ENCODE measurements around the gene C6orf89.
"Not testable (repeated sequence)": the region's sequence is repeated elsewhere in the genome, so short reads cannot be mapped to it uniquely, and the experiment has no call there.

C6orf89 gene

DNA sequence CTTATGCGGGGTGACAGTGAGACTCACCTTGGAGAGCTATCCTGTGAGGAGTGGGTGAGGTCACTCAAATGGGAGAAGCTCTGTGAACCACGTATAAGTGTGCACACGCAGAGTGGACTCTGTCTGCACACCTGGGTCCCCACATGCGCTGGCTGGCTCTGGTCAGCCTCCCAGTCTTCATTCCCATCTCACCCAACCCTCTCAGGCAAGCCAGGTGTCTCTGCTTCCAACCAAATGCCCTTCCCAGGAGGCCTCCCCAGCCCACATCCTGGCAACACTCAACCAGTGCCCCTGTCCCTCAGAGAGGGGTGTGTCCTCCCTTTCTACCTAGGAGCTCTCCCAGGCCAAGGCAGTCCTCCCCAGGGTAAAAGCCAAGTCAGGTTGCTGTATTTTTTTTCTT lies 60.8 kb downstream of the C6orf89 start:
- DNase-seq (ENCODE audit: low read depth), result no peak
- no peak overlapping the region for H3K4me3 ChIP-seq (ENCODE audit: low read depth, low read length)
- TF ChIP-seq, protein P1, sequence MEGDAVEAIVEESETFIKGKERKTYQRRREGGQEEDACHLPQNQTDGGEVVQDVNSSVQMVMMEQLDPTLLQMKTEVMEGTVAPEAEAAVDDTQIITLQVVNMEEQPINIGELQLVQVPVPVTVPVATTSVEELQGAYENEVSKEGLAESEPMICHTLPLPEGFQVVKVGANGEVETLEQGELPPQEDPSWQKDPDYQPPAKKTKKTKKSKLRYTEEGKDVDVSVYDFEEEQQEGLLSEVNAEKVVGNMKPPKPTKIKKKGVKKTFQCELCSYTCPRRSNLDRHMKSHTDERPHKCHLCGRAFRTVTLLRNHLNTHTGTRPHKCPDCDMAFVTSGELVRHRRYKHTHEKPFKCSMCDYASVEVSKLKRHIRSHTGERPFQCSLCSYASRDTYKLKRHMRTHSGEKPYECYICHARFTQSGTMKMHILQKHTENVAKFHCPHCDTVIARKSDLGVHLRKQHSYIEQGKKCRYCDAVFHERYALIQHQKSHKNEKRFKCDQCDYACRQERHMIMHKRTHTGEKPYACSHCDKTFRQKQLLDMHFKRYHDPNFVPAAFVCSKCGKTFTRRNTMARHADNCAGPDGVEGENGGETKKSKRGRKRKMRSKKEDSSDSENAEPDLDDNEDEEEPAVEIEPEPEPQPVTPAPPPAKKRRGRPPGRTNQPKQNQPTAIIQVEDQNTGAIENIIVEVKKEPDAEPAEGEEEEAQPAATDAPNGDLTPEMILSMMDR (conservative IDR thresholded peaks at IDR 0.05; ENCODE audit: low read depth, low read length), result no peak

DNA sequence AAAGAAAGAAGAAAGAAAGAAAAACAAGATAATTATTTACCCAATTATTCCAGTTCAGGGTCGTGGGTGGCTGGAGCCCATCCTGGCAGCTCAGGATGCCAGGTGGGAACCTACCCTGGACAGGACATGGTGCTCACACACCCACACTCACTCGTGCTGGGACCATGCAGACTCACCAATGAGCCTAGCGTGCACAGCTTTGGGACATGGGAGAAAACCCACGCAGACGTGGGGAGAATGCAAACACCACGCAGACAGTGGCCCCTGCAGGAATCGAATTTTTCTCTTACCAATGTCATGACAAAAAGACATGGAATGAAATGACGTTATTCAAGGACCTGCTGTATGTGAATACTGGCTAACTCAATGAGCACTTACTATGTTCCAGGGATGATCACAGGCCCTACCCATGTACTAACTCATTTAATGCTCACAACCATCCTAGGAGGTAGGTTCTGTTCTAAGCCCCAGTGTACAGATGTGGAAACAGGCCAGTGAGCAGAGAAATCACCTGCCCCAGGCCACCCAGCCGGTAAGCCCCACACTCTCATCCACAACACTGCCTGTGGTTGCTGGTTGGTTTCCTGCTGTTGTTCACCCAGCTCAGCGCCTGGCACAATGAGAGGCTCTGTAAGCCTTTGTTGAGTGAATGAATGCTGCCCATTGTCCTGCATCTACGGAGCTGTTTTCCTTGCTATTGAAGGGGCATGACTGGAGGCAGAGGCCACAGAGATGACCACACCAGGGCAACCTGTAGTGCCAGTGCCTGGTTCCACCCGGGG lies 62.0 kb downstream of the C6orf89 start:
- DNase-seq (ENCODE audit: low read depth), result no peak
- H3K4me3 ChIP-seq (ENCODE audit: low read depth, low read length), result no peak overlapping the region
- TF ChIP-seq, protein P1 (conservative IDR thresholded peaks at IDR 0.05; ENCODE audit: low read depth, low read length), result no peak

DNA sequence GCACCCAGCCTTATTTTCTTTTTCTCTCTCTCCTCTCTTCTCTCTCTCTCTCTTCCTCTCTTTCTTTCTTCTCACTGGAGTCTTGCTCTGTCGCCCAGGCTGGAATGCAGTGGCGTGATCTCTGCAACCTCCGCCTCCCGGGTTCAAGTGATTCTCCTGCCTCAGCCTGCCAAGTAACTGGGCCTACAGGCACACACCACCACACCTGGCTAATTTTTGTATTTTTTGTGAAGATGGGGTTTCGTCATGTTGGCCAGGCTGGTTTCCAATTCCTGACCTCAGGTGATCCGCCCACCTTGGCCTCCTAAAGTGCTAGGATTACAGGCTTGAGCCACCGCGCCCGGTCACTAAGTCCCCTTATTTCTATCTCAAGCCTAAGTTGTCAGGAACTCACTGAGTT lies 63.3 kb downstream of the C6orf89 start:
- not testable (repeated sequence) for H3K4me3 ChIP-seq (ENCODE audit: low read depth, low read length); DNase-seq (ENCODE audit: low read depth)

DNA sequence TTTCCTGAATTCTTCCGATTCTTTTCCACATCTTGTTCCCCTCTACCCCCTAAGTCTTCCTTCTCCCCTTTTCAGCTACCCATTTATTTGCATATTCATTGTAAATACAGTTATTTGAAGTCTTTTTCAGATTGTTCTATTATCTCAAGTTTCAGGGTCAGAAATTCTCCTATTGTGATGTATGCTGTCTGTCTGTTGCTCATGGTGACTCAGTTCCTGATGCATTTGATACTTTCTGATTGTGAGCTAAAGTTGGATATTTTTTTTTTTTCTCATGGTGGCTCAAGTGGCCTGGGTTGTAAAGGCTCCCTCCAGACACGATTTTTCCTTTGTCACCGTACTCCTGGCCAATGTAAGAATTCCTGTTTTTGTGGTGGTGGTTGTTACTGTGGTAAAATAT lies 63.9 kb downstream of the C6orf89 start:
- peak; percentile 67 for DNase-seq (ENCODE audit: low read depth)
- TF ChIP-seq, protein P1 (conservative IDR thresholded peaks at IDR 0.05; ENCODE audit: low read depth, low read length), result no peak
- H3K4me3 ChIP-seq (ENCODE audit: low read depth, low read length), result no peak overlapping the region

DNA sequence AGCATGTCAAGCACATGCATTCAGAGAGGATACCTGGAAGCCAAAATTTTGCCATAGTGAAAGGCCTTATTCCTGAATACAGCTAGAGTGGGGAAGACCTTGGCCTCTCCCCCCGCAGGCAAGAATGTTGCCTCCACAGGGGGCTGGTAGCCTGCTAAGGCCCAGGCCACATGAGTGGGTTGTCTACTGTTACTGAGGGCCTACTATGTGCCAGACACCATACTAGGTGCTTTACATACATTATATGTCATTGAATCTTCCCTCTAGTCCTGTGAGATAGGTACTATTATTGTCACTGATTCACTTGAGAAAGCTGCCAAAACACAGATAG lies 68.1 kb downstream of the C6orf89 start:
- DNase-seq (ENCODE audit: low read depth), result no peak
- TF ChIP-seq, protein P1 (conservative IDR thresholded peaks at IDR 0.05; ENCODE audit: low read depth, low read length), result no peak
- no peak overlapping the region for H3K4me3 ChIP-seq (ENCODE audit: low read depth, low read length)

DNA sequence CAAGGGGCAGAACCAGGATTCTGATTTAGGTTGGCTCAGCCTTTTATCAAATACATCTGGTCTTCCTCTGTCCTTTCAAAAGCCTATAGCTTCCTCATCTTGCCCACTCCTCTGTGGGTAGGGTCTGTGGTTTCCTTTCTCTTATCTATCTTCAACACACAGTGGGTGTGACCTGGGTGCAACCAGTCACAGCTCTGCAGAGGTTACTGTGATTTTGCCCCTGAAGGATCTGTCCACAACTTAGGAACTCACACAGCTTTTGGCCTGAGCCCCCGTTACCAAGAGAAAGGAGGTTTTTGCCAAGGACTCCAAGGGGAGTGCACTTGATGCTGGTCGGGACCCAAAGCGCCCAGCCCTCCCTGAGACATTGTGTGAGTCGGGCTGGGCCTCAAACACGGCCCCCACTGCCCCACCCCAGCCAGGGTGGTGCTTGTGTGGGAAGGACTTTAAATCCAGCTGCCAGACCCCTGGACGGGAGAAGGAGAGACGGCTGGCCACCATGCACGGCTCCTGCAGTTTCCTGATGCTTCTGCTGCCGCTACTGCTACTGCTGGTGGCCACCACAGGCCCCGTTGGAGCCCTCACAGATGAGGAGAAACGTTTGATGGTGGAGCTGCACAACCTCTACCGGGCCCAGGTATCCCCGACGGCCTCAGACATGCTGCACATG lies 68.6 kb downstream of the C6orf89 start, which contains the start of gene PI16:
Gene PI16, plus strand, starts transcription at position 477 of the 670 bp plus-strand sequence. Its CDS starts 23 bp downstream, at position 500.
- TF ChIP-seq, protein P1 (conservative IDR thresholded peaks at IDR 0.05; ENCODE audit: low read depth, low read length), result no peak
- no peak within 1 kb of the TSS for H3K4me3 ChIP-seq (ENCODE audit: low read depth, low read length)
- no peak for DNase-seq (ENCODE audit: low read depth)

DNA sequence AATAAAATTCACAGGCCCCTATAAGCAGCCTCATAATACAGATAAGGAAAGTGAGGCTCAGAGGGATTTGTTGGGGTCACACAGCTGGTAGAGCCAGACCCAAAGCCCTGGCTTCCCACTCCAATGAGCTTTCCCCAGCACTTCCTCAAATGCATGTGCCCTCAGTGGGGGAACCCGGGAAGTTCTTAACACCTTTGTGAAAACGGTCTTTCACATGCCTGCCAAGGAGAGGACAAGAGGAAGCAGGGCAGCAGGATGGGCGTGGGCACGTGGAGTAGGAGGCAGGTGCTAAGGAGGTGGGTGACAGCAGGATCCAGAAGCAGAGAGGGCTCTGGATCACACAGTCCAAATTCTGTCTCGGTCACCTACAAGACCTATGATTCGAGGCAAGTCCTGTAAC lies 69.4 kb downstream of the C6orf89 start:
- DNase-seq (ENCODE audit: low read depth), result no peak
- no peak overlapping the region for H3K4me3 ChIP-seq (ENCODE audit: low read depth, low read length)
- TF ChIP-seq, protein P1 (conservative IDR thresholded peaks at IDR 0.05; ENCODE audit: low read depth, low read length), result no peak
